Activated T-cell treated with anti-CD3 and anti-CD28 coated beads, Interleukin-2, amount 50 U/mL, for 48 hours (primary cell): ENCODE results near the gene TSPO2.
"Not testable (repeated sequence)": the region's sequence is repeated elsewhere in the genome, so short reads cannot be mapped to it uniquely, and the experiment has no call there.

ENCODE experiments used
- DNase-seq, 2 experiments: peaks; one replicate each; pipeline ENCODE4 v3.0.0-alpha.2; 2020

The TSPO2 gene, protein sequence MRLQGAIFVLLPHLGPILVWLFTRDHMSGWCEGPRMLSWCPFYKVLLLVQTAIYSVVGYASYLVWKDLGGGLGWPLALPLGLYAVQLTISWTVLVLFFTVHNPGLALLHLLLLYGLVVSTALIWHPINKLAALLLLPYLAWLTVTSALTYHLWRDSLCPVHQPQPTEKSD

DNA sequence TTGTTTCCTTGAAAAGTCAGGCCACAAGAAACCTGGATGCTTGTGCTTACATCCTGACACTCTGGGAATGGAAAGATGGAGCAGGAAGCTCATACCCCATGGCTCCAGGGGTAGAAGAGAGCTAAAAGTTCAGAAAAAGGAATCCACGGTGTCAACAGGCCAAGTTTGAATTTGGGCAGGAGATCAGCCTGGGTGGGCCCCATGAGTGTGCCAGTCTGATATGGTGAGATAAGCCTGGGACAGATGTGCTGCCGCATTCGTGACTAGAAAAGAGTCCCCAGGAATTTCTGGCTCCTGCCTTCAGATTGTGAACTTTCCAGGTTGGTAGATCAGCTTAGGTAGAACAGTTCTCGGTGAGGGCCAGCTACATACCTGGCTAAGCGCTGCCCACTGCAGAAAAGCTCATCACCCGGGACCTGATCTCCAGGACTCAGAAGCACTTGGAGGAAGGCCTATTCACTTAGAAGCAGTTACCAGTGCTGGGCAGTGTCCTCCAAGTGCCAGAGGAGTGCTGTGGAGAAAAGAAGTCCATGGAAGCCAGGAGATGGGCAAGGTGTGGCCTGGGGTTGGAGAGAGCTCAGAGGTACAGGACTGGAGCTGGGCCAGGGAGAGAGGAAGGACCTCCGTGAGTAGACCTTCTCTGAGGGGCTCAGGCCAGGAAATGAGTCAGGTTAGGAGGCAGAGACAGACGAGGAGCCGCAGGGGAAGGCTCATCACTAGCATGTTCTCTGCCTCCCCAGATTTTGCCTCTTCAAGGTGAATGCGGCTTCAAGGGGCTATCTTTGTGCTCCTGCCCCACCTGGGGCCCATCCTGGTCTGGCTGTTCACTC is at the start of gene TSPO2:
Gene TSPO2 (plus strand): TSS at position 242 of the 830 bp plus-strand sequence. CDS start 519 bp downstream, at position 761.
- no peak for DNase-seq

DNA sequence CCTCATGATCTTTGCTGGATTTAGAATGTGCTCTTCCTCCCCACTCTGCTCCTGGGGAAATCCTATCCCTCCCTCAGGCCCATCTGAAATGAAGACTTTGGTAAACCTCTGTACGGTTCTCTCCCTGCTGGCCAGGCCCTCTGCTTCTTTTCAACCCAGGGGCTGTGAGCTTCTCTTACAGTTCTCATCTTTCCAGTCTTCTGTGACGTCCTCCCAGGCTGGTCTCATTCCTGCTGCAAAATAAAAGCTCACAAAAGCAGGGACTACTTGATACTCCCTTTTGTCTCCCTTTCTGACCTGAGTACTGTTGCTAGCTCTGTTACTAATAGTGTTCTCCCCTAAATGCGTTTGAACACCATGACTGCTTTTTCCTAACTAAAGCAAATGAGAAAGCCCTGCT is 49.5 kb upstream of the TSPO2 start:
- DNase-seq: no peak

DNA sequence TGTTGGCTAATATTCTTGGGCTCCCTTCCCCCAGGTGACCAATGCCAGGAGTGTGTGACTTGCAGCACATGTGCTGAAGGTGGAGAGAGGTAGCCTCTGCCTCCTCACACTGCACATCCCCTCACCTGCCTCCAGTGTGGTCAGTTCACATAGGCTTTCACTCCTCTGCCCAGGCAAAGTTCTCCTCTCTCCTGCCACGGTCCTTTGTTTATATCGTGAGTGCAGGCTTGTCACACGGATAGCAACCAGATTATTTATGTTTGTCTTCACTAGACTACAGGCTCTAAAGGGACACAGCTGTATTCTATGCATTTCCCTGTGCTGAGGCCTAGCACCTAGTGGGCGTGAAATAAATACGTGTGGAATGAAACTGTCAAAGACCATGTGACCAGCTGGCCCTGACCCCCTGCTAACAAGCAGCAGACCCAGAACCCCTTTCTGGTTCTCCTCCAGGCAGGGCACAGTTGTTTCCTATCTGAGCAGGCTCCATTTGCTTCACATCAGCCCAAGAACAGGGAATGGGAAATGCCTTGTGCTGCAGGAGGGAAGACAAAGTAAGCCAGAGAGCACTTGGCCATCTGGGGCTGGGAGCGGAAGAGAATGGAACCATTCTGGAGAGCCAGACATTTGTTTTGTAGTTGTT is 45.6 kb upstream of the TSPO2 start:
- DNase-seq: no peak

DNA sequence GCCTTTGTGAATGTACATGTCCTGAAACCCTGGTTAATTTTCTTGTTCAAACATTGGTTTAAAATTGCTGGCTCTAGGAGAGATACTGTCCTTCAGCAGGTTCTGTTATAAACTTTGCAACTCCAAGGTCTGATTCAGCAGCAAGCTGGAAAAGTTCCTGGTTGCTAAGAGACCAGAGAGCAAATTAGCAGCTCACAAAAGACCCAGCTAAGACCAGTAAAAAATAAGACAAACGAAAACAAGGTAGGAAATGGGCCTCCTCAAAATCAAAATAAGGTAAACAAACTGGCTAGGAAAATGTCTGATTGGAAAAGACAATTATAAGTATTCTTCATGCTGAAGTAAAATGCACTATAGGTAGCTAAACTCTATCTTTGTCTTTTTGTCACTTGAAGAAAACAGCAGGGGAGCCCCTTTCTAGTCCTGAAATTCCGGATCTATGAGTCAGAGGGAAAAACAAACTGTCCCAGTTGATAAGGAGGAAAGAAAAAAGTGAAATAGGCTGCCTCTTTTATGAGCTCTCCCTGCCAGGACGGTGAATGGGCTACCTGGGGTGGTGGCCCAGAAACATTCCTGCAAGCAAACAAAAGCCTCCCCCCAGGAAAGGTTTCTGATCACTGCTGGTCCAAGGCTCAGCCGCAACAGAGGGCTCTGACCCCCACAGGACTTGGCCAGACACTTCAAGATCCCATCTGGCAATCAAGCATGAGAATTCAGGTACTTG is 44.9 kb upstream of the TSPO2 start:
- no peak for DNase-seq

DNA sequence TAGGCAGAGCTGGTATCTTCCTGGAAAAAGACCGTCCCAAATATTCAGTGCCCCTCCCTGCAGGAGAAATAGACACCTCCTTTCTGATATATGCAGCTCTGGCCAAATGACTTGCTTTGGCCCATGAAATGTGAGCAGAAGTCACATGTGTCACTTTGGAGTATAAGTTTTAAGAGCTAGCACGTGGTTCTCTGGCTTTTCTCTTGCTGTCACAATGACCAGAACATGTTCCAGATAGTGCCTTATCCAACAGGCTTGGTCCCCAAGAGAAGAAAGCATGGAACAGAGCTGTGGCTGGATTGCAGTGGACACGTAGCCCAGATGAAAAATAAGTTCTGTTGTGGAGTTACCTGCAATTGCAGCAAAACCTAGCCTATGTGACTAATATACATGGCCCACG is 43.6 kb upstream of the TSPO2 start:
- DNase-seq: no peak

DNA sequence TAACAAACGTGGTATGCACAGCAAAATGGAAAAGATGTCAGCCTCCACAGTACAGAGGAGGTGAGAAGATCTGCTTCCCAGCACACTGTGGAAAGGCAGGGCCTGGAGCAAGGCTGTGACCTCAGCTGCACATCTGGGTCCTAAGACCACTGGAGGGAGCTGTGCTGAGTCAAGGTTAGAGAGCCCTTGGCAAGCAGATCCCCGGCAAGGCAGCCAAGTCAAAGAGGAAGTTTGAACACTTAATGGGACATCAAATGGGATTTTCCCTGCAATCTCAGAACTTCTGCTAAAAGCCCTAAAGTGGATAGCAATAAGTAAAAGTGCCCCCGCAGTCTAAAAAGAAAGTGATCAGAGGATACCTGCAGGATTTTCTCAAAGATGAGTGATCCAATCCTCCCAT is 42.7 kb upstream of the TSPO2 start:
- no peak for DNase-seq

DNA sequence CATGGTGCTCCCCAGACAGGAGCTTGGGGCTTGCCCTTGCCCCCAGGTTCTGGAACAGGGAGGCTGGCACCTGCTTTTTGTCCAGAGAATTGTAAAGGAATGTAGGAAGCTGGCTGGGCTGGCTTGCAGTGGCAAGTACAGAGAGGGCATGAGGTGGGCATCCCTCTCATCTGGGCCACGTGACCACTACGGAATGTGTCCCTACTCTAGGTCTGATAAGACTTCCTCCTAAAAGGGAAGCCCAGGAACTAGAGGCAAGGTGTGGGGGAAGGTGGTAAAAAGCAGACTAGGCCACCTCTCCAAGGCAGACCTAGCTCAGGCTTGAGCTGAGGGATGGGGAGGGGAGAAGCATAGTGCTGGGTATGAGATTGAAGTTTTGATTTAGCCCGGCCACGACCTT is 42.0 kb upstream of the TSPO2 start:
- no peak for DNase-seq

DNA sequence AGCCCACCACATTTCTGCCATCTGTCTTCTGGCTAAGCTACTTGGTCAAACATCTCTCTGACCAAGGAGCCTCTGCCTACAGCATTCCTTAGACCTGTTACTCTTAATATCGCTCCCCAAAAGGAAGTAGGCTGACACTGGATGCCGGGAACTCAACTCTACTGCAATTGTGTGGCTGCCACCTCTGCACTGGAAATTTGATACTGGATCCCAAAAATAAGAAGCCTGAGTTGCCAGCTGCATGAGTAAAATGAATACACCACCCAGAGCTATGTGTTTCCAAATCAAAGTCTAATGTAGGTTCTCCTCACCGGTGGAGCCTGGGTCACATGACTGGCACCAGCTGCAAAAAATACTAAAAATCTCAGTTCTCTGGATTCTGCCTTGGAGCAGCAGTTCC is 40.1 kb upstream of the TSPO2 start:
- DNase-seq: no peak

DNA sequence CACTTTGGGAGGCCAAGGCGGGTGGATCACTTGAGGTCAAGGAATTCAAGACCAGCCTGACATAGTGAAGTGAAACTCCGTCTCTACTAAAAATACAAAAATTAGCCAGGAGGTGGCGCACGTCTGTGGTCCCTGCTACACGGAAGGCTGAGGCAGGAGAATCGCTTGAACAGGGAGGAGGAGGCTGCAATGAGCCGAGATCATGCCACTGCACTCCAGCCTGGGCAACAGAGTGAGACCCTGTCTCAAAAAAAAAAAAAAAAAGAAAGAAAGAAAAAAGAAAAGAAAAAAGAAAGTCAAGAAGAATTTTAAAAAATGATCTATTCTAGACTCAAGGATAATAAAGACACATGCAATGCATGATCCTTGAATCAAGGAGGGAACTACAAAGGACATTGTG is 36.0 kb upstream of the TSPO2 start:
- DNase-seq: peak; percentile 47 to 57

DNA sequence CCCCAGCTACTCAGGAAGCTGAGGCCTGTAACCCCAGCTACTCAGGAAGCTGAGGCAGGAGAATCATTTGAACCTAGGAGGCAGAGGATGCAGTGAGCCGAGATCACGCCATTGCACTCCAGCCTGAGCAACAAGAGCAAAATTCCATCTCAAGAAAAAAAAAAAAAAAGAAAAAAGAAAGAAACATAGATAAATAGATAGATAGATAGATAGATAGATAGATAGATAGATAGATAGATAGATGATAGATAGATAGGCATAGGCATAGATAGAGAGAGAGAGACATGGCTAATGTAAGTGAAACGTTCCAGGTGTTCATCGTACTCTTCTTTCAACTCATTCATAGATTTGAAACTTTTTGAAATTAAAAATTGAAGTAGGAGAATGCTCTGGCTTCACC is 35.3 kb upstream of the TSPO2 start:
- not testable (repeated sequence) for DNase-seq

DNA sequence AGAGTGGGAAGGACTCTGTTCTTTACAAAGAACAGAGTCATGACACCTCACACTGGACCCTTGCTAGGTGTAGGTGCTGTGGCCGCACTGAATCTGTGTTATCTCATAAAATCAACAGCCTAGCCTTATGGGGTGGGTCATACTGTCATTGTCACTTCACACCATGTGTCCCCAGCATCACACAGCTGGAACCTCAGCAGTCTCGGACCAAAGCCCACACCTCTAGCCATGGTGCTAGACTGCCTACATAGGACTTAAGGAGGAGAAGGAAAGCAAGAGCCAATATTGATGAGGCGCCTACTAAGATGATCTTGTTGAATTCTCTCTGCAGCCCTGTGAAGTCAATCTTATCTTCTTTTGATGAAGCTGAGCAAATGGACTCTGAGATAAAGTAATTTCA is 34.3 kb upstream of the TSPO2 start:
- DNase-seq: no peak

DNA sequence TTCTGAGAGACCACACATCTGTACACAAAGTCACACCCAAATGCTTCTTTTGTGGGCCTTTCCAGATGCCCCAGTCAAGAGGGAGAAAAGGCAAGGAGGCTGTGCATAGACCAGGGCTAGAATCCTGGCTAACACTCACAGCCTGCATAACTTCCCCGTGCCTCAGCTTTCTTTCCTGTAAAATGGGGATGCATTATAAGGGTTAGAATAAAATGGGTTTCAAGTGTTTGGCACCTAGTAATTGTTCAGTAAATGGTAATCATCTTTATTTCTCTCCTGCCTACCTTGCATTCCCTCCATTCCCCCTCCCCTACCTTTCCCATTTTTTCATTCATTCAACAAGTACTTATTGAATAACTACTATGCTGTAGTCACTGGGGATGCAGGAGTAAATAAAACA is 32.6 kb upstream of the TSPO2 start:
- no peak for DNase-seq

DNA sequence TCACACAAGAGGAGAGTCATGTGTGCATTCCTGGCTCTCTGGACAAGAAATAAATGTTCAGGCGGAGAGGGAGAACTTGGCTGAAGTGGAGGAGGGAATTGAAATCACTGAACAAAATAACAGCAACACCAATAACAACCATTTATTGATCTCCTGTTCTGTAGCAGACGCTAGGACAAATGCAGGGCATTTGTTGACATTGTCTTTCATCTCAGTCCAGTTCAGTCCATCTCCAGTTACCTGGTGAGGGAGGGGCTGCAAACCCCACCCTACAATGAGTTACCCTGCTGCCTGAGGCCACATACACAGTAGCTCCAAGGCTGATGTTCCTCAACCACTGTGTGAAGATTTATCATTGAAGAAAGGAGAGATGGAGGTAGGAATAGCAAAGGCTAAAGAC is 30.6 kb upstream of the TSPO2 start:
- DNase-seq: no peak

DNA sequence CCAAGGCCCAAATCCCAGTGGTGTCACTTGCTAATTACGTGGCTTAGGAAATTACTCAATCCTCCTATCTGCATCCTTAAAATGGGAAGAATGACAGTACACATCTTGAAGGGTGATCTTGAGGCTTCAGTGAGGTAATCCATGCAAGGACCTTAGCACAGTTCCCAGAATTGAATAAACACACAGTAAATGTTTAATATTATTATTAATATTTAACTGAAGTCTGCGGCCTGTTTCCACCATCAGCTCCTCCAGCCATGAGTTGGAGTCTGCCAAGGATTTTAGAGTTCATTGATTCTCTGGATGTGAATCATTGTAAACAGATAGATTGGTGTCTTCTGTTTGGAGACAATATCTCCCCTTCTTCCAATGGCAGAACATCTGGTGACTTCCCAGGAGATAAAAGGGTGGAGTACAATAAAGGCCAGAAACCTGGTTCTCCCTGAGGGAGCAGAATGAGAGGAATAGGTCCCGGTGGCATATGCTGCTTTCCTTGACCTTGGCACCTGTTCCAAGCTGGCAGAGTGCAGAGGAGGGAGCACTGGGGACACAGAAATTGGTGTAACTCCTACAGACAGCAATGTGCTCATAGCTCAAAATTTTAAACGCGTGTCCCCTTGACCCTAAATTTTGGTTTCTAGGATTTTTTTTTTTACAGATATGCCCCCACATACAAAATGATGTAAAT is 28.7 kb upstream of the TSPO2 start:
- DNase-seq: no peak

DNA sequence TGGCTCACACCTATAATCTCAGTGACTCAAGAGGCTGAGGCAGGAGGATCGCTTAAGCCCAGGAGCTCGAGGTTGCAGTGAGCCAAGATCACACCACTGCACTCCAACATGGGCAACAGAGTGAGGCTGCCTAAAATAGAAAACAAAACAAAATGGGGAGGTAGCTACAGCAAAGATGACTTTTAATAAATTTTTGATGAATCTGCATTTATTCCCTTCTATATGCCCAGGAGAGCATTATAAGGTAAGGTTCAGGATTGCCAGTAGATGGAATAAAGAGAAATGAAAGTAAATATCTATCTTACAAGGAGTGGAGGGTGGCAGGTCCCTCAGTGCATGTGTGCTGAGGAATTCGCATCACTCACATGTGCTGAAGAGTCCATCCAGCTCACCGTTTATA is 27.5 kb upstream of the TSPO2 start:
- DNase-seq: no peak

DNA sequence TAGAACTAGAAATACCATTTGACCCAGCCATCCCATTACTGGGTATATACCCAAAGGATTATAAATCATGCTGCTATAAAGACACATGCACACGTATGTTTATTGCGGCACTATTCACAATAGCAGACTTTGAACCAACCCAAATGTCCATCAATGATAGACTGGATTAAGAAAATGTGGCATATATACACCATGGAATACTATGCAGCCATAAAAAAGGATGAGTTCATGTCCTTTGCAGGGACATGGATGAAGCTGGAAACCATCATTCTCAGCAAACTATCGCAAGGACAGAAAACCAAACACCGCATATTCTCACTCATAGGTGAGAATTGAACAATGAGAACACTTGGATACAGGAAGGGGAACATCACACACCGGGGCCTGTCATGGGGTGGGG is 26.4 kb upstream of the TSPO2 start:
- not testable (repeated sequence) for DNase-seq

DNA sequence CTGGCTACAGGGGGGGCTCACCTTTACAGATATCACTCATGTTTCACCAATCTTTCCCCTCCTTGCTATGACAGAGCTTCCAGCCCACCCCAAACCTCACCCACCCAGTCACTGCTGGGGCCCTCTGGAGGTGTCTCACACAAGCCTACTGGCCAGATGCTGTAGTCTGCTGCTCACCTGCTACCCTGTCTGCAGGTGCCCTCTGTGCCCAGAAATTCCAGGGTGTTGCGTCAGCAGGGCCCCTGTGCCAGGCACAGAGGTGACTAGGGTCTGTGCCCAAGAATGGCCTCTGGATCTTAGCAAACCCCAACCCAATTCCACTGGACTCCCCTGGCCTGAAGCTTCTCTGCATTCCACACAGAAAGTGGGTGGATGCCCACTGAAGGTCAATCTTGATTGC is 24.6 kb upstream of the TSPO2 start:
- no peak for DNase-seq

DNA sequence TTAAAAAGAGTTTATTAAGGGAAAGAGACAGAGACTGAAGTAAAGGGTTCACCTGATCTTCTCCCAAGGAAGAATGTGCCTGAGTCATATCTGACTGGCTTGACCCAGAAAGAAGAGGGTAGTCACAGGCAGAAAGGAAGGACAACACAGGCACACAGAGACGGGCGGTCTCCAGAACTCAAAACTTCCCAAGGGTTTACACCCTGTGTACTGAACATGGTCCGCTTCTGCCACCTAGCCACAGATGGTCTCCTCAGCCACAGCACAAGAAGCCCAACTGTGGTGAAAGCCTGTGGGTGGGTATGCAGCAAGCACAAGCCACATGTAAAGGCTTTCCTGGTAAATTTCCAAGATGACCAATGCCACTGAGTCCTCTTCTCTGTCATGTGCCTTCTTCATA is 20.4 kb upstream of the TSPO2 start:
- no peak for DNase-seq

DNA sequence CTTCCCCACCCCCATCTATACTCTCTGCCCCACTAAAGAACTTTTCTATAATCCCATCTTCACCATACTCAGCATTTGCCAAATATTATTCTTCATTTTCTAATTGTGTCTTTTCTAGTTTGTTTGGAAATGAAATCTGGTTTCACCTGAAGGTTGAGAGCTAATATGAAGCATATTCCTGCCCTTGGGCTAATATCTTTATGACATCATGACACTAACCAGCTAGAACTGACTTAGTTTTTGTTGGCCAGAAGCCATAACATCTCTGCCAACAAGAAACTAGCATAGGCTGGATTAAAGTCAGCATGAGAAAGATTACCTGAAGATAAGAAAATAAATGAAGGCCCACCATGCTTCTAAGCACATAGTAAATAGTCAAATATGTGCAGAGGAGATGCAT is 20.0 kb upstream of the TSPO2 start:
- no peak for DNase-seq

DNA sequence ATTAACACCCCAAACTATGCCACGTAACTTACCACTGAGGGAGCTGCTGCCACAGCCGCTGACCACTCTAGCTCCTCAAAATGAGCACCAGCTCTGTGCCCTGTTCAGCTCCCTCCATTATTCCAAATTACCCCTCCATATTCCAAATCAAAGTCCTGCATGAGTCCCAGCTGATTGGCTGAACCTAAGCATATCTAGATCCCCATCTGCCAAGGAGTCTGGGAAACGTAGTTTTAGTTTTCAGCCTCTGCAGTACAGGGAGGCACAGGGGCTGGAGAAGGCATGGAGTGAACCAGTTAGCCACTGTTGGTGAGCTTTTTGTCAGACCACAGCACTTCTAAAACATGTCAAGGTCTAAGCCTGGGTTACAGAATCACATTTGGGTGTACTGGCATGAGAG is 19.2 kb upstream of the TSPO2 start:
- no peak for DNase-seq

DNA sequence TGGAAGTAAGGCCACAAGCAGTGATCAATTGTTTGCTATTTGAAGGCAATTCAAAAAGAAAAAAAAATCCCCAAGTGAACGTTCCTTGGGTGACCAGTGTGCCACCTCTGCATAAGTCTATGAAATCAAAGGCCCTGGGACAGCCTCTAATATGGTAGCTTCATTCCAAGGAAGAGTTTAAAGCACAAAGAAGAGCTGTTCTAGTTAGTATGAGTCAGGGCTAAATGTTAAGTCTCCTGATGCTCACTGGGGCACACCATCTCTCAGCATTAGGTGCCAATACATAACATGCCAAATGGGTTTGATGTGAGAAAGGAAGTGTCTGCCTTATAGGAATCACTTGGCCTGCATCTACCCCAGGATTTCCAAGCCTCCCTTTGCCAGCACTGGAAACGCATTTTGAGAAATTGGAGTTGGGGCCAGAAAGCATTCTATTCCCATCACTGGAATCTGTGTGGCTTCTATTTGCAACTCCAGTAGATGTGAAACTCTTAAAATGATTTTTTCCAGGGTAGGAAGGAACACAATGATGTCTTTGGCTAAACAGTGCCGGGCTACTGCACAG is 16.2 kb upstream of the TSPO2 start:
- no peak for DNase-seq

DNA sequence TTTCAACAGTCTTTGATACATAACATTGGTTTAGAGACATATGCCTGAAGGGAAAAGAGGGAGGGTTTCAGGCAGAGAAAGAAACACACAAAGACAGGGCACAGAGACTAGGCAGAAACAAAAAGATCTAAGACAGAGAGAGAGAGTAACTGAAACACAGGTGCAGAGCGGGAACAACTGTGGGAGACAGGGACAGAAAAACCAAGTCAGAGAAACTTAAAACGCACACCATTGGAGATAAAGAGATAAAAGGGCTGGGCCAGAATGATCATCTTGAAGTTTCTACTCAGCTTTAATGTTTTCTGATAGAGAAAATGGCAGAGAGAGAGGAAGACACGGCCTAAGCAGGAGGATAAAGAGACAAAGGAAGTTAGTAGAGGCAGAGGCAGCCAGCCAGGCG is 15.0 kb upstream of the TSPO2 start:
- no peak for DNase-seq
